ENCODE measurements around the gene TAF4B.

- TF ChIP-seq CTCF (IDR thresholded peaks at IDR 0.05; ENCODE audit: low read depth, low read length, missing input control) (no peak), MAX (IDR thresholded peaks at IDR 0.05) (no peak), SP1 (IDR thresholded peaks at IDR 0.05) (no peak), FOXA1 (IDR thresholded peaks at IDR 0.05) (no peak), REST (IDR thresholded peaks at IDR 0.05) (no peak), GABPA (IDR thresholded peaks at IDR 0.05 in 1 of 2, conservative IDR thresholded peaks at IDR 0.05 in 1 of 2) (no peak), HNF4A (conservative IDR thresholded peaks at IDR 0.05) (no peak), TAF1 (conservative IDR thresholded peaks at IDR 0.05) (no peak)
These were observed 61.4 kb downstream of the TAF4B start for GRCh38 chr18:26287644-26288043.
